H9 (cell line): Measurements from ENCODE around the gene PHACTR2. TPM values are rescaled to one million over a fixed set of nuclear protein-coding genes. Genes with fewer than 3 reads are reported as not detected.

ENCODE experiments used
- DNase-seq: peaks from one replicate; pipeline ENCODE4 v3.0.0-alpha.2; 2017
- H2AFZ ChIP-seq: one replicate; pipeline ENCODE4 v1.6.1; 2013; ENCODE audit warnings: mild to moderate bottlenecking, low read length, control low read depth, moderate library complexity
- H2AK5ac ChIP-seq: 2 replicates; pipeline ENCODE4 v1.6.1; 2013; ENCODE audit warnings: low read length, control low read depth, mixed read lengths; ENCODE audit not compliant: insufficient read length
- H2BK120ac ChIP-seq: one replicate; pipeline ENCODE4 v1.6.1; 2013; ENCODE audit warnings: low read depth, mild to moderate bottlenecking, low read length, control low read depth, inconsistent platforms; ENCODE audit not compliant: poor library complexity, severe bottlenecking
- H2BK12ac ChIP-seq: 2 replicates; pipeline ENCODE4 v1.6.1; 2013; ENCODE audit warnings: low read length, control low read depth, mixed read lengths, low read depth; ENCODE audit not compliant: insufficient read length
- H2BK15ac ChIP-seq: 2 replicates; pipeline ENCODE4 v1.6.1; 2013; ENCODE audit warnings: low read depth, low read length, control low read depth
- H2BK20ac ChIP-seq: one replicate; pipeline ENCODE4 v1.6.1; 2013; ENCODE audit warnings: low read depth, mild to moderate bottlenecking, low read length, control low read depth, inconsistent platforms; ENCODE audit not compliant: poor library complexity, severe bottlenecking
- H2BK5ac ChIP-seq: 2 replicates; pipeline ENCODE4 v1.6.1; 2013; ENCODE audit warnings: low read length, control low read depth, mixed read lengths; ENCODE audit not compliant: insufficient read length
- H3K14ac ChIP-seq: 2 replicates; pipeline ENCODE4 v1.6.1; 2013; ENCODE audit warnings: low read length, control low read depth; ENCODE audit not compliant: insufficient read depth
- H3K18ac ChIP-seq: 2 replicates; pipeline ENCODE4 v1.6.1; 2013; ENCODE audit warnings: low read depth, mild to moderate bottlenecking, mixed read lengths, low read length, control low read depth; ENCODE audit not compliant: insufficient read length
- H3K23ac ChIP-seq: 2 replicates; pipeline ENCODE4 v1.6.1; 2013; ENCODE audit warnings: low read length, control low read depth, mixed read lengths, low read depth; ENCODE audit not compliant: insufficient read length
- H3K23me2 ChIP-seq: 2 replicates; pipeline ENCODE4 v1.6.1; 2013; ENCODE audit warnings: low read depth, mild to moderate bottlenecking, mixed read lengths, low read length, control low read depth; ENCODE audit not compliant: insufficient read length, poor library complexity, severe bottlenecking
- H3K27ac ChIP-seq: 2 replicates; pipeline ENCODE4 v1.5.1; 2013; ENCODE audit warnings: low read length, control low read depth, mixed read lengths, low read depth; ENCODE audit not compliant: insufficient read length
- H3K27me3 ChIP-seq: 2 replicates; pipeline ENCODE4 v1.6.1; 2013; ENCODE audit warnings: low read length, control low read depth, inconsistent platforms; ENCODE audit not compliant: insufficient read depth
- H3K4ac ChIP-seq: 2 replicates; pipeline ENCODE4 v1.6.1; 2013; ENCODE audit warnings: low read depth, mild to moderate bottlenecking, control low read depth, inconsistent platforms, low read length, moderate library complexity
- H3K4me1 ChIP-seq: 2 replicates; pipeline ENCODE4 v1.6.1; 2013; ENCODE audit warnings: low read length, control low read depth, inconsistent platforms; ENCODE audit not compliant: insufficient read depth
- H3K4me2 ChIP-seq: 2 replicates; pipeline ENCODE4 v1.6.1; 2013; ENCODE audit warnings: low read length, control low read depth, mixed read lengths; ENCODE audit not compliant: insufficient read length, insufficient read depth
- H3K56ac ChIP-seq: 2 replicates; pipeline ENCODE4 v1.6.1; 2013; ENCODE audit warnings: low read depth, mild to moderate bottlenecking, mixed read lengths, low read length, control low read depth; ENCODE audit not compliant: insufficient read length
- H3K79me1 ChIP-seq: 2 replicates; pipeline ENCODE4 v1.6.1; 2013; ENCODE audit warnings: low read depth, mild to moderate bottlenecking, moderate library complexity, low read length, control low read depth, inconsistent platforms; ENCODE audit not compliant: insufficient read depth, poor library complexity, severe bottlenecking
- H3K79me2 ChIP-seq: 2 replicates; pipeline ENCODE4 v1.6.1; 2013; ENCODE audit warnings: low read length, control low read depth, inconsistent platforms; ENCODE audit not compliant: insufficient read depth
- H3K9ac ChIP-seq: 2 replicates; pipeline ENCODE4 v1.6.1; 2013; ENCODE audit warnings: low read length, control low read depth, mixed read lengths; ENCODE audit not compliant: insufficient read length; ENCODE audit errors: extremely low read depth
- H3K9me3 ChIP-seq: one replicate; pipeline ENCODE4 v1.6.1; 2013; ENCODE audit warnings: low read depth, low read length, inconsistent platforms; ENCODE audit not compliant: control insufficient read depth
- H3T11ph ChIP-seq: one replicate; pipeline ENCODE4 v1.6.1; 2013; ENCODE audit warnings: mild to moderate bottlenecking, low read length, control low read depth, inconsistent platforms
- H4K20me1 ChIP-seq: one replicate; pipeline ENCODE4 v1.6.1; 2013; ENCODE audit not compliant: control insufficient read depth, insufficient read length, insufficient read depth
- H4K5ac ChIP-seq: 2 replicates; pipeline ENCODE4 v1.6.1; 2013; ENCODE audit warnings: low read depth, mild to moderate bottlenecking, mixed read lengths, low read length, control low read depth; ENCODE audit not compliant: insufficient read length
- H4K8ac ChIP-seq: replicated peaks from 2 replicates; pipeline ENCODE4 v1.6.1; 2013; ENCODE audit warnings: low read length, control low read depth, mixed read lengths, low read depth; ENCODE audit not compliant: insufficient read length
- H4K91ac ChIP-seq: 2 replicates; pipeline ENCODE4 v1.6.1; 2013; ENCODE audit warnings: low read depth, mild to moderate bottlenecking, moderate library complexity, mixed read lengths, low read length, control low read depth; ENCODE audit not compliant: insufficient read length
- H3K27ac Mint-ChIP-seq, 3 experiments: 2 replicates in 2 of 3; 3 replicates in 1 of 3; pipeline ENCODE4 v1.8.0; 2020 to 2021; ENCODE audit warnings: mixed read lengths in 3 of 3, mild to moderate bottlenecking in 1 of 3, moderate library complexity in 1 of 3
- H3K27me3 Mint-ChIP-seq: 2 replicates; pipeline ENCODE4 v1.8.0; 2021; ENCODE audit warnings: low read depth, mild to moderate bottlenecking, moderate library complexity, mixed read lengths
- H3K36me3 Mint-ChIP-seq, 3 experiments: 2 replicates in 2 of 3; 3 replicates in 1 of 3; pipeline ENCODE4 v1.8.0; 2020 to 2021; ENCODE audit warnings: low read depth in 3 of 3, mixed read lengths in 3 of 3; ENCODE audit not compliant: insufficient read depth in 1 of 3
- H3K4me1 Mint-ChIP-seq, 2 experiments: 2 replicates each; pipeline ENCODE4 v1.8.0; 2020; ENCODE audit warnings: mixed read lengths in 2 of 2
- H3K4me3 Mint-ChIP-seq, 2 experiments: 2 replicates in 1 of 2; 3 replicates in 1 of 2; pipeline ENCODE4 v1.8.0; 2020 to 2021; ENCODE audit warnings: mild to moderate bottlenecking in 2 of 2, mixed read lengths in 2 of 2, moderate library complexity in 1 of 2
- H3K9me3 Mint-ChIP-seq, 2 experiments: 2 replicates in 1 of 2; 3 replicates in 1 of 2; pipeline ENCODE4 v1.8.0; 2020; ENCODE audit warnings: mild to moderate bottlenecking in 2 of 2, mixed read lengths in 2 of 2, moderate library complexity in 1 of 2
- CTCF ChIP-seq: fragments of 200-600 bp; sonication (generic); conservative IDR thresholded peaks from 3 replicates; pipeline ENCODE4 v1.8.0; 2021; ENCODE audit warnings: antibody characterized with exemption, mild to moderate bottlenecking
- WGBS: extraction: QIAGEN DNeasy Blood & Tissue Kit; methylation state at CpG from one replicate; pipeline ENCODE4 v1.1.7; 2013; ENCODE audit warnings: missing lambda C conversion rate, low lambda C conversion rate, mixed read lengths; ENCODE audit not compliant: insufficient read length; ENCODE audit errors: extremely low coverage; 5-methylcytosine and 5-hydroxymethylcytosine counted together
- total RNA-seq: library from RNA; stranded (reverse); gene quantifications from 2 replicates; pipeline ENCODE4 v1.2.1, GENCODE V29; 2021

Gene PHACTR2
- total RNA-seq, 1 experiment from 2014 or later, result 131 TPM

GRCh38 chr6:143863771-143864170, 186.0 kb downstream of the PHACTR2 start:
- H2BK120ac ChIP-seq, result no peak overlapping the region
- H3K18ac ChIP-seq, result no peak overlapping the region
- no peaks in the 10 kb centered on the region for H3K79me2 ChIP-seq
- DNase-seq, result no peak
- no peak overlapping the region for H3K56ac ChIP-seq
- no peak overlapping the region for H4K91ac ChIP-seq
- no peak overlapping the region for H2AFZ ChIP-seq
- H3K9me3 ChIP-seq, result no peaks in the 10 kb centered on the region
- no CpG with 5 or more reads among the region's 2 CpGs for WGBS
- H3K4me1 Mint-ChIP-seq, result peaks cover 15 to 16% of the 10 kb centered on the region in 2 experiments
- no peak overlapping the region for H3K4me2 ChIP-seq
- H4K5ac ChIP-seq, result no peak overlapping the region
- H3K36me3 Mint-ChIP-seq, result peaks cover 14 to 68% (median 55%) of the 10 kb centered on the region in 3 experiments
- H3K27me3 ChIP-seq, result no peaks in the 10 kb centered on the region
- H3K23me2 ChIP-seq, result no peaks in the 10 kb centered on the region
- no peaks in the 10 kb centered on the region for H3K79me1 ChIP-seq
- no peaks in the 10 kb centered on the region for H3K27me3 Mint-ChIP-seq
- H2BK12ac ChIP-seq, result no peak overlapping the region
- peaks cover 0 to 5% of the 10 kb centered on the region in 2 experiments; a peak in 2 of 5 replicates for H3K9me3 Mint-ChIP-seq
- no peak overlapping the region for H2BK20ac ChIP-seq
- H3K23ac ChIP-seq, result no peak overlapping the region
- no peak overlapping the region for H3T11ph ChIP-seq
- TF ChIP-seq CTCF, result no peak
- no peak overlapping the region for H3K14ac ChIP-seq
- no peak overlapping the region for H2BK5ac ChIP-seq
- H2AK5ac ChIP-seq, result no peak overlapping the region
- H3K27ac ChIP-seq, result no peak overlapping the region
- H3K27ac Mint-ChIP-seq, result no peak overlapping the region
- no peaks in the 10 kb centered on the region for H4K20me1 ChIP-seq
- no peak overlapping the region for H2BK15ac ChIP-seq
- H3K4ac ChIP-seq, result no peak overlapping the region
- no peak overlapping the region for H4K8ac ChIP-seq
- no peak overlapping the region for H3K4me3 Mint-ChIP-seq
- H3K4me1 ChIP-seq, result no peaks in the 10 kb centered on the region
- no peak overlapping the region for H3K9ac ChIP-seq
